ENCODE results near the gene TMCO4. TPM values are rescaled to one million over a fixed set of nuclear protein-coding genes. Genes with fewer than 3 reads are reported as not detected.

Gene TMCO4
- total RNA-seq, 1 experiment from 2014 or later, result 4.3 TPM

DNA sequence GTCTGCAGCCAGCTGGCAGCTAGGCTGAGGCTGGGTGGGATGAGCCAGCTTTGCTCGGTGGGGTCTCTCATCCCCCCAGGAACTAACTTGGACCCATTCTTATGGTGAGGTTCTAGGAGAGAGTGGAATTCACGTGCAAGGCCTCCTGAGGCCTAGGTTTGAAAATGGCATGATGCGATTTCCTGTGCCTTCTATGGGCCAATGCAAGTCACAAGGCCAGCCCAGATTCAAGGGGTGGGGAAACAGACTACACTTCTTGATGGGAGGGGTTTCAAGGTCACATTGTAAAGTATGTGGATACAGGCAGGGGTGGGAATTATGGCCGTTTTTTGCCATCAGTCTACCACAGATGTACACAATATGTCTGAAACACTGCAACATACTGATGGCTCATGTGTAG is 86.8 kb downstream of the TMCO4 start:
- Histone ChIP-seq H3K9me3 (ENCODE audit: low read depth, low read length, poor library complexity, severe bottlenecking) (no peaks in the 10 kb centered on the region), H3K27ac (ENCODE audit: low read depth, low read length, poor library complexity, severe bottlenecking) (no peak overlapping the region), H3K4me1 (ENCODE audit: insufficient read depth, low read length, poor library complexity, severe bottlenecking) (no peaks in the 10 kb centered on the region), H3K4me3 (ENCODE audit: low read depth, low read length, poor library complexity, severe bottlenecking) (no peak overlapping the region), H3K27me3 (replicated peaks; ENCODE audit: insufficient read depth, low read depth, low read length, poor library complexity) (no peaks in the 10 kb centered on the region), H3K36me3 (ENCODE audit: insufficient read depth, low read length, poor library complexity, severe bottlenecking) (no peaks in the 10 kb centered on the region)
- no peak for DNase-seq (ENCODE audit: low spot score)
- BruUV-seq (replicated peaks), result no TSS peak
- intact Hi-C loops (cut with micrococcal nuclease; ENCODE audit: unreplicated experiment), result no loop called here
- TF ChIP-seq EZH2 (IDR thresholded peaks at IDR 0.05; ENCODE audit: borderline replicate concordance, low read depth, low read length, poor library complexity, severe bottlenecking), result no peak
- TF ChIP-seq, protein P1, sequence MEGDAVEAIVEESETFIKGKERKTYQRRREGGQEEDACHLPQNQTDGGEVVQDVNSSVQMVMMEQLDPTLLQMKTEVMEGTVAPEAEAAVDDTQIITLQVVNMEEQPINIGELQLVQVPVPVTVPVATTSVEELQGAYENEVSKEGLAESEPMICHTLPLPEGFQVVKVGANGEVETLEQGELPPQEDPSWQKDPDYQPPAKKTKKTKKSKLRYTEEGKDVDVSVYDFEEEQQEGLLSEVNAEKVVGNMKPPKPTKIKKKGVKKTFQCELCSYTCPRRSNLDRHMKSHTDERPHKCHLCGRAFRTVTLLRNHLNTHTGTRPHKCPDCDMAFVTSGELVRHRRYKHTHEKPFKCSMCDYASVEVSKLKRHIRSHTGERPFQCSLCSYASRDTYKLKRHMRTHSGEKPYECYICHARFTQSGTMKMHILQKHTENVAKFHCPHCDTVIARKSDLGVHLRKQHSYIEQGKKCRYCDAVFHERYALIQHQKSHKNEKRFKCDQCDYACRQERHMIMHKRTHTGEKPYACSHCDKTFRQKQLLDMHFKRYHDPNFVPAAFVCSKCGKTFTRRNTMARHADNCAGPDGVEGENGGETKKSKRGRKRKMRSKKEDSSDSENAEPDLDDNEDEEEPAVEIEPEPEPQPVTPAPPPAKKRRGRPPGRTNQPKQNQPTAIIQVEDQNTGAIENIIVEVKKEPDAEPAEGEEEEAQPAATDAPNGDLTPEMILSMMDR (conservative IDR thresholded peaks at IDR 0.05; ENCODE audit: low read depth, low read length), result no peak
- ChIA-PET CTCF (no interaction called here), POLR2A (ENCODE audit: low non-redundant PET) (no interaction called here)

DNA sequence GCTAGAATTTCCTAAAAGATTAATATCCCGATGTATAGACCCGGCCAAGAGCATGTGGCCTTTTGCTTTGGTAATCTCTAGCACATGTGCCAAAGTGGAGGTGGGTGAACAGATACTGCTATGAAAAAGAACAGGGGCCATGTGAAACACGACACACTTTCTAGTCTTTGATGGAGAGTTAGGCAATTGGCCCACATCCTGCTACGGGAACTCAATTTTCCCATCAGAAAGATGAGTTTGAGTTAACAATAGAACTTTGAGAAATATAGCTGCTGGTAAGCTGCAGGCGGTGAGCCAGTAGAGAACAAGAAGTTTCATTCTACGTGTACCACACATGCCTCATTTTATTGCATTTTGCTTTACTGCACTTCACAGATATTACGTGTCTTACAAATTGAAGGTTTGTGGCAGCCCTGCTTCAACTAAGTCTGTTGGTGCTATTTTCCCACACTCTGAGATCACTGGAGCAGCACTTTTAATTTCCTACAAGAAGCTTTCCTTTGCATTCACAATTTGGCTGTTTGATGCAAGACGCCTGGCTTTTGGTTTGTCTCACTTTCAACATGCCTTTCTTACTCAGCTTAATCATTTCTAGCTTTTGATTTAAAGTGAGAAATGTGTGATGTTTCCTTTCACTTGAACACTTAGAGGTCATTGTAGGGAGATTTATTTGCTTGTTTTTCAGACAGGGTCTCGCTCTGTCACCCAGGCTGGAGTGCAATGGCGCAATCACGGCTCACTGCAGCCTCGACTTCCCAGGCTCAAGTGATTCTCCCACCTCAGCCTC is 88.7 kb downstream of the TMCO4 start:
- Histone ChIP-seq H3K4me1 (ENCODE audit: insufficient read depth, low read length, poor library complexity, severe bottlenecking) (no peaks in the 10 kb centered on the region), H3K4me3 (ENCODE audit: low read depth, low read length, poor library complexity, severe bottlenecking) (no peak overlapping the region), H3K36me3 (ENCODE audit: insufficient read depth, low read length, poor library complexity, severe bottlenecking) (no peaks in the 10 kb centered on the region), H3K9me3 (ENCODE audit: low read depth, low read length, poor library complexity, severe bottlenecking) (no peaks in the 10 kb centered on the region), H3K27ac (ENCODE audit: low read depth, low read length, poor library complexity, severe bottlenecking) (no peak overlapping the region), H3K27me3 (replicated peaks; ENCODE audit: insufficient read depth, low read depth, low read length, poor library complexity) (no peaks in the 10 kb centered on the region)
- TF ChIP-seq EZH2 (IDR thresholded peaks at IDR 0.05; ENCODE audit: borderline replicate concordance, low read depth, low read length, poor library complexity, severe bottlenecking), result no peak
- TF ChIP-seq, protein P1 (conservative IDR thresholded peaks at IDR 0.05; ENCODE audit: low read depth, low read length), result no peak
- no TSS peak for BruUV-seq (replicated peaks)
- no peak for DNase-seq (ENCODE audit: low spot score)
- ChIA-PET CTCF (no interaction called here), POLR2A (ENCODE audit: low non-redundant PET) (no interaction called here)
- intact Hi-C loops (cut with micrococcal nuclease; ENCODE audit: unreplicated experiment), result no loop called here

DNA sequence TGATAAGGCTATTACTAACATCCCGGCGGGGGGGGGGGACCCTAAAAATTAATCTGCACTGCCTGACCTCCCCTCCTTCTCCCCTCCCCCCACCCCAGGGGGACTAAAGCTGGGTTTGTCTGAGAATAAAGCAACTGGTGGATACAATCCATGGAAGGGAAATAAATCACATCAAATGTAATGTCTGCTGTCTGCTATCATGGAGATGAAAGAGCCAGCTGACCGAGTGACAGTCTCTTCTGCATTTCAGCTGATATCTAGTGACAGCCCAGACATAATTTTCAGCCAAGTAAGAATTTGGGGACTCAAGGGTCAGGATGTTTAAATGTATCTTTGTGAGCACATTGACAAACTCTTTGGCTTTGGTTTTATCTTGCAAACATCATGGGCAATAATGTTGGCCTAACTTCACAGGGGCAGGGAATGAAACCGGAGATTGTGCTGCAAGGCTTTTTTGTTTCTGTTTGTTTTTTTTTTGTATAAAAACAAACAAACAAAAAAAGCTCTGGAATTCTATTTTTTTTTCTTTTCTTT is 90.4 kb downstream of the TMCO4 start:
- CTCF ChIA-PET, result interaction anchor here (0.7 kb wide), 1 partner anchor 162 kb away, joined by 7 read pairs; no protein-coding TSS in a partner anchor
- H3K36me3 ChIP-seq (ENCODE audit: insufficient read depth, low read length, poor library complexity, severe bottlenecking), result no peaks in the 10 kb centered on the region
- H3K4me3 ChIP-seq (ENCODE audit: low read depth, low read length, poor library complexity, severe bottlenecking), result no peak overlapping the region
- H3K4me1 ChIP-seq (ENCODE audit: insufficient read depth, low read length, poor library complexity, severe bottlenecking), result no peaks in the 10 kb centered on the region
- TF ChIP-seq, protein P1 (conservative IDR thresholded peaks at IDR 0.05; ENCODE audit: low read depth, low read length), result no peak
- TF ChIP-seq EZH2 (IDR thresholded peaks at IDR 0.05; ENCODE audit: borderline replicate concordance, low read depth, low read length, poor library complexity, severe bottlenecking), result no peak
- no peaks in the 10 kb centered on the region for H3K27me3 ChIP-seq (replicated peaks; ENCODE audit: insufficient read depth, low read depth, low read length, poor library complexity)
- no peaks in the 10 kb centered on the region for H3K9me3 ChIP-seq (ENCODE audit: low read depth, low read length, poor library complexity, severe bottlenecking)
- DNase-seq (ENCODE audit: low spot score), result no peak
- no TSS peak for BruUV-seq (replicated peaks)
- no peak overlapping the region for H3K27ac ChIP-seq (ENCODE audit: low read depth, low read length, poor library complexity, severe bottlenecking)
- intact Hi-C loops (cut with micrococcal nuclease; ENCODE audit: unreplicated experiment), result no loop called here
- POLR2A ChIA-PET (ENCODE audit: low non-redundant PET), result no interaction called here

All from A673 (cell line).